ENCODE measurements around the gene ASPM. TPM values are rescaled to one million over a fixed set of nuclear protein-coding genes. Genes with fewer than 3 reads are reported as not detected.

ASPM gene
- total RNA-seq, 1 experiment from 2014 or later: 29.9 TPM

- H3K4me1 ChIP-seq (ENCODE audit: control insufficient read depth in 1 of 2, insufficient read depth in 2 of 2, low read length in 2 of 2): no peaks in the 10 kb centered on the region
- BruUV-seq (replicated peaks): no TSS peak
- H3K27ac ChIP-seq (ENCODE audit: low read depth, low read length): no peak overlapping the region
- H2AFZ ChIP-seq (ENCODE audit: low read depth, low read length, poor library complexity, severe bottlenecking): no peak overlapping the region
- no peak for ATAC-seq
- ChIA-PET POLR2A (no interaction called here), CTCF (no interaction called here), RAD21 (ENCODE audit: low non-redundant PET in 1 of 2, low total read pairs in 2 of 2, uncharacterized antibody in 2 of 2, unreplicated experiment in 2 of 2) (no interaction called here)
- no peak for DNase-seq (ENCODE audit: low read depth, low spot score)
- no peaks in the 10 kb centered on the region for H4K20me1 ChIP-seq (ENCODE audit: insufficient read depth)
- TF ChIP-seq YY1 (IDR thresholded peaks at IDR 0.05; ENCODE audit: extremely low read depth, insufficient replicate concordance, low read depth, low read length) (no peak), EZH2 (IDR thresholded peaks at IDR 0.05) (no peak), JUND (IDR thresholded peaks at IDR 0.05) (no peak), MAX (IDR thresholded peaks at IDR 0.05) (no peak), CTCF (IDR thresholded peaks at IDR 0.05 in 2 of 3, conservative IDR thresholded peaks at IDR 0.05 in 1 of 3; ENCODE audit: borderline replicate concordance in 1 of 3, insufficient read depth in 1 of 3, low read depth in 2 of 3, low read length in 2 of 3) (no peak), SIN3A (IDR thresholded peaks at IDR 0.05; ENCODE audit: low read depth) (no peak), ELF1 (IDR thresholded peaks at IDR 0.05; ENCODE audit: borderline replicate concordance, low read depth) (no peak)
- no peak overlapping the region for H3K9ac ChIP-seq (ENCODE audit: low read length)
- H3K4me3 ChIP-seq (replicated peaks in 1 of 2; ENCODE audit: low read depth in 1 of 2, low read length in 2 of 2): no peak overlapping the region
- no peaks in the 10 kb centered on the region for H3K9me2 ChIP-seq (ENCODE audit: insufficient read depth)
- no peaks in the 10 kb centered on the region for H3K9me3 ChIP-seq (ENCODE audit: control insufficient read depth in 1 of 2, insufficient read depth in 1 of 2, low read depth in 1 of 2, low read length in 2 of 2)
- H3K79me2 ChIP-seq (ENCODE audit: insufficient read depth, low read length): no peaks in the 10 kb centered on the region
- H3K27me3 ChIP-seq (ENCODE audit: insufficient read depth, low read length): no peaks in the 10 kb centered on the region
- no peaks in the 10 kb centered on the region for H3K36me3 ChIP-seq (ENCODE audit: control insufficient read depth in 1 of 2, insufficient read depth in 2 of 2, low read length in 2 of 2)
- no peak overlapping the region for H3K4me2 ChIP-seq (ENCODE audit: low read length)
- intact Hi-C loops (cut with micrococcal nuclease): loop anchor here (10.0 kb wide), 1 partner anchor 238 kb away; no protein-coding TSS in a partner anchor
Measured at GRCh38 chr1:197062692-197063091, 83.8 kb downstream of the ASPM start.

GRCh38 chr1:197049100-197049499 is 97.4 kb downstream of the ASPM start:
- no peak overlapping the region for H3K4me2 ChIP-seq (ENCODE audit: low read length)
- no peaks in the 10 kb centered on the region for H3K27me3 ChIP-seq (ENCODE audit: insufficient read depth, low read length)
- no peak overlapping the region for H3K27ac ChIP-seq (ENCODE audit: low read depth, low read length)
- DNase-seq (ENCODE audit: low read depth, low spot score) (no peak), ATAC-seq (no peak)
- H3K4me3 ChIP-seq (replicated peaks in 1 of 2; ENCODE audit: low read depth in 1 of 2, low read length in 2 of 2): no peak overlapping the region
- no peak overlapping the region for H3K9ac ChIP-seq (ENCODE audit: low read length)
- POLR2A ChIA-PET: no interaction called here
- no peaks in the 10 kb centered on the region for H3K4me1 ChIP-seq (ENCODE audit: control insufficient read depth in 1 of 2, insufficient read depth in 2 of 2, low read length in 2 of 2)
- TF ChIP-seq POLR2AphosphoS5 (IDR thresholded peaks at IDR 0.05; ENCODE audit: low read depth, low read length): no peak
- no peak for TF ChIP-seq ELF1 (IDR thresholded peaks at IDR 0.05; ENCODE audit: borderline replicate concordance, low read depth)
- TF ChIP-seq ZNF274 (IDR thresholded peaks at IDR 0.05; ENCODE audit: low read depth, low read length): no peak
- no TSS peak for BruUV-seq (replicated peaks)
- intact Hi-C loops (cut with micrococcal nuclease): no loop called here
- no peaks in the 10 kb centered on the region for H4K20me1 ChIP-seq (ENCODE audit: insufficient read depth)
- no peaks in the 10 kb centered on the region for H3K79me2 ChIP-seq (ENCODE audit: insufficient read depth, low read length)
- no peaks in the 10 kb centered on the region for H3K36me3 ChIP-seq (ENCODE audit: control insufficient read depth in 1 of 2, insufficient read depth in 2 of 2, low read length in 2 of 2)
- H3K9me3 ChIP-seq (ENCODE audit: control insufficient read depth in 1 of 2, insufficient read depth in 1 of 2, low read depth in 1 of 2, low read length in 2 of 2): no peaks in the 10 kb centered on the region
- RAD21 ChIA-PET (ENCODE audit: low non-redundant PET in 1 of 2, low total read pairs in 2 of 2, uncharacterized antibody in 2 of 2, unreplicated experiment in 2 of 2): no interaction called here
- CTCF ChIA-PET: no interaction called here
- no peak overlapping the region for H2AFZ ChIP-seq (ENCODE audit: low read depth, low read length, poor library complexity, severe bottlenecking)
- no peaks in the 10 kb centered on the region for H3K9me2 ChIP-seq (ENCODE audit: insufficient read depth)

Data from HCT116 (cell line).